GM12892 (cell line): ENCODE data around the gene GDPD4.
A peak's percentile ranks its signal among the peaks of the same experiment; 100 is the strongest.

Source experiments
- DNase-seq: peaks from one replicate; pipeline ENCODE4 v3.0.0; 2011; ENCODE audit not compliant: insufficient read length
- FAIRE-seq: peaks from 2 replicates; lab custom pipeline; 2011; peaks lifted over from hg19 to GRCh38; lab: Jason Lieb, UNC
- POLR2A ChIP-seq: IDR thresholded peaks from 2 replicates; pipeline ENCODE4 v1.6.1; 2011; ENCODE audit warnings: low read depth, low read length, control low read depth
- POLR2AphosphoS5 ChIP-seq: IDR thresholded peaks from 2 replicates; pipeline ENCODE4 v1.6.1; 2011; ENCODE audit warnings: low read depth, low read length, control low read depth
- TAF1 ChIP-seq: IDR thresholded peaks from 2 replicates; pipeline ENCODE4 v1.6.1; 2011; ENCODE audit warnings: low read depth, mild to moderate bottlenecking, control low read depth, low read length, borderline replicate concordance

The GDPD4 gene

GRCh38 chr11:77209663-77210062 is 91.8 kb downstream of the GDPD4 start:
- no peak for TF ChIP-seq POLR2AphosphoS5
- TF ChIP-seq TAF1: no peak
- no peak for TF ChIP-seq POLR2A
- DNase-seq: no peak
- FAIRE-seq: no peak

DNA sequence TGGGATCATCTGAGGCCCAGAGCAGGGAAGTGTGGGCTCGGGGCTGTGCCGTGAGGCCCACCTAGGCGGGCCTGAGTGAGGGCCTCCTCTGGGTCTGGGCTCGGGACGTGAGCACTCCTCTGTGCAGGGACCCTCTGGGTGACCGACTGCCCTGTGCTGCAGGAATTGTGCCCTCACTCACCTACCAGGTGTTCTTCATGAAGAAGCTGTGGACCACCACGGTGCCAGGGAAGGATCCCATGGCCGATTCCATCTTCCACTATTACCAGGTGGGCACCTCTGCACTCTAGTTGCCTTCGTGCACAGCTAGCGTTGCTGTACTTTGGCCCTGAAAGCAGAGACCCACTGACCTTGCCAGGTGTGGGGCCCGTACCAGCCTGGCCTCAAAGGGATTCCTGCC is 93.0 kb downstream of the GDPD4 start:
- TF ChIP-seq POLR2AphosphoS5 (no peak), POLR2A (no peak), TAF1 (no peak)
- FAIRE-seq: no peak
- DNase-seq: peak; percentile 1

GRCh38 chr11:77207618-77208313 is 93.7 kb downstream of the GDPD4 start:
- TF ChIP-seq POLR2AphosphoS5: no peak
- no peak for TF ChIP-seq TAF1
- no peak for TF ChIP-seq POLR2A
- DNase-seq (peak; percentile 1), FAIRE-seq (no peak)

DNA sequence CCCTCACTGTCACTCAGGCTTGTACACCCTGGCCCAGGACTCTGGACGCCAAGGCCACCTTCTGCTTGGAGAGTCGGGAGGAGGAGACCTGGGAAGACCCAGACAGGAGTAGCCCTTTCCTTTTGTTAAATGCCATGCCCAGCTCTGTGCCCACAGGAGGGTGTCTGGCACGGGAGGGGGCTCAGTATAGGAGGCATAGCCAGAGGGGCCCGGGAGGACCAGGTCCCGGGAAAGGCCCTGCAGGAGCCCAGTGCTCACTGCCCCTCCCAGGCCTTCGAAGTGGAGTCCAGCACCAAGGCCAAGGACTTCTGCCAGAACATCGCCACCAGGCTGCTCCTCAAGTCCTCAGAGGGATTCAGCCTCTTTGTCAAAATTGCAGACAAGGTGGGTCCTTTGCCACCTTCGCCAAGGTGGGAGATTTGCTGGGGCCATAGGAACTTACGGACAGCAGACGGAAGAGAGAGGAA is 94.4 kb downstream of the GDPD4 start:
- FAIRE-seq (no peak), DNase-seq (peak; percentile 2)
- no peak for TF ChIP-seq TAF1
- TF ChIP-seq POLR2AphosphoS5: no peak
- no peak for TF ChIP-seq POLR2A

GRCh38 chr11:77206264-77207018 is 95.0 kb downstream of the GDPD4 start:
- FAIRE-seq (no peak), DNase-seq (peak; percentile 8)
- TF ChIP-seq POLR2A (no peak), POLR2AphosphoS5 (no peak), TAF1 (no peak)

- FAIRE-seq (no peak), DNase-seq (peak; percentile 6)
- TF ChIP-seq POLR2AphosphoS5: no peak
- no peak for TF ChIP-seq POLR2A
- no peak for TF ChIP-seq TAF1
These were observed 95.8 kb downstream of the GDPD4 start for GRCh38 chr11:77205467-77206263.

GRCh38 chr11:77204754-77205466 is 96.6 kb downstream of the GDPD4 start:
- no peak for FAIRE-seq
- no peak for DNase-seq
- TF ChIP-seq POLR2A: no peak
- no peak for TF ChIP-seq POLR2AphosphoS5
- no peak for TF ChIP-seq TAF1

- FAIRE-seq: no peak
- DNase-seq: no peak
- TF ChIP-seq TAF1 (no peak), POLR2AphosphoS5 (no peak), POLR2A (no peak)
These were observed 97.4 kb downstream of the GDPD4 start for GRCh38 chr11:77203901-77204753.

GRCh38 chr11:77202941-77203900 is 98.3 kb downstream of the GDPD4 start:
- TF ChIP-seq POLR2AphosphoS5 (no peak), POLR2A (no peak), TAF1 (no peak)
- FAIRE-seq (no peak), DNase-seq (no peak)
